HG03045 (cell line): ENCODE data around the gene CSKMT.
"Not testable (repeated sequence)": the region's sequence is repeated elsewhere in the genome, so short reads cannot be mapped to it uniquely, and the experiment has no call there.

Experiments
- ATAC-seq: cut with Tn5 transposase; IDR thresholded peaks from one replicate; pipeline ENCODE4 v1.9.1; 2021; ENCODE audit warnings: mild to moderate bottlenecking, moderate library complexity; ENCODE audit not compliant: unreplicated experiment

The CSKMT gene

DNA sequence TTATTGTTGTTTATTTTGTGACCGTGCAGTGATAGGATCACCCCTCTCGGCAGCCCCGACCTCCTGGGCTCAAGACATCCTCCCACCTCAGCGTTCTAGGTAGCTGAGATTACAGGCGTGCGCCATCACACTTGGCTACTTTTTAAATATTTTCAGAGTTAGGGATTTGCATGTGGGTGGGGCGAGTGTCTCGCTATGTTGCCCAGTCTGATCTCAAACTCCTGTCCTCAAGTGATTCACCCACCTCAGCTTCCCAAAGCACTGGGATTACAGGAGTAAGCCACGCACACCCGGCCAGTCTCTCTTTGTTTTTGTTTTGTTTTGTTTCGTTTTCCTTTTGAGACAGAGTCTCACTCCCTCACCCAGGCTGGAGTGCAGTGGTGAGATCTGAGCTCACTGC, 10.8 kb upstream of the CSKMT start:
- ATAC-seq, result no peak

GRCh38 chr11:62656796-62657429, 8.2 kb upstream of the CSKMT start:
- no peak for ATAC-seq

- ATAC-seq, result peak; percentile 24
Observed at GRCh38 chr11:62664405-62665074, 572 bp upstream of the CSKMT start.

- ATAC-seq, result peak; percentile 23
Observed at GRCh38 chr11:62665599-62666258, 617 bp downstream of the CSKMT start.

- ATAC-seq, result no peak
Observed at GRCh38 chr11:62666259-62666926, 1.3 kb downstream of the CSKMT start.

GRCh38 chr11:62667460-62667859, 2.3 kb downstream of the CSKMT start:
- no peak for ATAC-seq

DNA sequence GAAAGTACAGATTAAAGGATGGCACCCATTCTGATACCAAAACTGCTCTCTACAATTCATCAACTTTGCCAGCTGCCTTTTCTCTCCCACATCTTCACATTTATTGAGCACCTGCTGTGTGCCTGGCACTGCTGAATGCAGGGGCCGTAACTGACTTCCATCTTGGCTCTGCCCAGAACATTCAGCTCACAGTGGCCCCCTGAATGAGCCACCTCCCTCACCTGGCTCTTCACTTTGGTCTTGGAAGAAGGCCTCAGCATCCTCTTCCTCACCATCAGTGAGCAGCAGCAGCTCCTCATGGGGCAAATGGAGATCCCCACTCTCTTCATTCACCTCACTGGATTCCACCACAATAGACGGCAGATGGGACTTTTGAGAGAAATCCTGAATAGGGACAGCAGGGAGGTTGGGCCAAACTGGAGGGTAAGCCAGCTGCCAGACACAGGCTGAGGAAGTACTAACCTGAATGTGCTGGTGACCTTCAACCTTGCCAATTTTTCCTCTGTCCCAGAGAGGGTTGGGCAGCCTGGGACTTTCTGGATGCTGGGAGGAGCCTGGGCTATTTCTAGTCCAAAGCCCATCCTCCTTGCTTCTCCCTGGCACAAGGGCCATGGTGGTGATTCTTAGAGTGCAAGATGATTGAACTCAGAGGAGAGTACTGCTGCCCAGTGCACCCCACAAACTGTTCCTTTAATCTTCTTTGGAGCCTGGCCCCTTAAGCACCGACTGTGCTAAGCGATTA, 4.5 kb downstream of the CSKMT start:
- no peak for ATAC-seq

GRCh38 chr11:62671236-62671607, 6.1 kb downstream of the CSKMT start:
- ATAC-seq, result peak; percentile 4

DNA sequence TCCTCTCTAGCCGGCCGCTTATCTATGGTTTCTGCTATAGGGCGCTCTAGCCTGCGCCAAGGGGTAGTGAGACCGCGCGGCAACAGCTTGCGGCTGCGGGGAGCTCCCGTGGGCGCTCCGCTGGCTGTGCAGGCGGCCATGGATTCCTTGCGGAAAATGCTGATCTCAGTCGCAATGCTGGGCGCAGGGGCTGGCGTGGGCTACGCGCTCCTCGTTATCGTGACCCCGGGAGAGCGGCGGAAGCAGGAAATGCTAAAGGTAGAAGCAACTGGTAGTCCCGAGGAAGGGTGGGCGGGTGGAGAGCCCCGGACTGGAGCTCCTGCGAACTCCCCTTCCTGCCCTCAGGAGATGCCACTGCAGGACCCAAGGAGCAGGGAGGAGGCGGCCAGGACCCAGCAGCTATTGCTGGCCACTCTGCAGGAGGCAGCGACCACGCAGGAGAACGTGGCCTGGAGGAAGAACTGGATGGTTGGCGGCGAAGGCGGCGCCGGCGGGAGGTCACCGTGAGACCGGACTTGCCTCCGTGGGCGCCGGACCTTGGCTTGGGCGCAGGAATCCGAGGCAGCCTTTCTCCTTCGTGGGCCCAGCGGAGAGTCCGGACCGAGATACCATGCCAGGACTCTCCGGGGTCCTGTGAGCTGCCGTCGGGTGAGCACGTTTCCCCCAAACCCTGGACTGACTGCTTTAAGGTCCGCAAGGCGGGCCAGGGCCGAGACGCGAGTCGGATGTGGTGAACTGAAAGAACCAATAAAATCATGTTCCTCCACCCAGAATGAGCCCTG, 6.7 kb downstream of the CSKMT start, which contains the start of the genes LBHD1 and UQCC3:
LBHD1 (minus strand) TSS at position 660 of the 782 bp plus-strand sequence. CDS start 2,236 bp downstream, outside the sequence.
UQCC3 (plus strand) TSS at position 66 of the 782 bp plus-strand sequence; CDS start at position 139, 73 bp downstream.
- ATAC-seq, result peak; percentile 47

- ATAC-seq, result no peak
Observed at GRCh38 chr11:62673196-62673525, 8.0 kb downstream of the CSKMT start.

GRCh38 chr11:62675415-62675814, 10.3 kb downstream of the CSKMT start:
- not testable (repeated sequence) for ATAC-seq

GRCh38 chr11:62676698-62677097, 11.6 kb downstream of the CSKMT start:
- ATAC-seq, result no peak

- ATAC-seq, result no peak
Observed at GRCh38 chr11:62677156-62677555, 12.0 kb downstream of the CSKMT start.

DNA sequence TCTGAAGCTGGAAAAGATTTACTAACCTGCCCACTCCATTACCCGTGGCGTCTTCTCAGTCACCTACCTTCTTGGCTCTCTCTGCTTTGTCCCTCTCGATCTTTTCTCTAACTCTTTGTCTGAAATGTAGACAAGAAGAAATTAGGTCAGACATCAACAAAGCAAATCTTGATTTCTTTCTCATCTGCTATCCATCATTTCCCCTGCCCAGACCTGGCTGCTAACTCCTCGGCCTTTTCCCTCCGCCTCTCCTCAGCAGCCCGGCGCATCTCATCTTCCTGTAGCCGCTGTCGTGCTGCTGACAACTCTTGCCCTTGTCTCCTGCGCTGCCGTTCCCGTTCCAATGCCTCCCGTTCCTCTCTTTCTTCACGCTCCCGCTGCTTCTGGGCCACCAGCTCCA, 12.6 kb downstream of the CSKMT start:
- ATAC-seq, result no peak

- no peak for ATAC-seq
Observed at GRCh38 chr11:62678433-62678769, 13.3 kb downstream of the CSKMT start.

DNA sequence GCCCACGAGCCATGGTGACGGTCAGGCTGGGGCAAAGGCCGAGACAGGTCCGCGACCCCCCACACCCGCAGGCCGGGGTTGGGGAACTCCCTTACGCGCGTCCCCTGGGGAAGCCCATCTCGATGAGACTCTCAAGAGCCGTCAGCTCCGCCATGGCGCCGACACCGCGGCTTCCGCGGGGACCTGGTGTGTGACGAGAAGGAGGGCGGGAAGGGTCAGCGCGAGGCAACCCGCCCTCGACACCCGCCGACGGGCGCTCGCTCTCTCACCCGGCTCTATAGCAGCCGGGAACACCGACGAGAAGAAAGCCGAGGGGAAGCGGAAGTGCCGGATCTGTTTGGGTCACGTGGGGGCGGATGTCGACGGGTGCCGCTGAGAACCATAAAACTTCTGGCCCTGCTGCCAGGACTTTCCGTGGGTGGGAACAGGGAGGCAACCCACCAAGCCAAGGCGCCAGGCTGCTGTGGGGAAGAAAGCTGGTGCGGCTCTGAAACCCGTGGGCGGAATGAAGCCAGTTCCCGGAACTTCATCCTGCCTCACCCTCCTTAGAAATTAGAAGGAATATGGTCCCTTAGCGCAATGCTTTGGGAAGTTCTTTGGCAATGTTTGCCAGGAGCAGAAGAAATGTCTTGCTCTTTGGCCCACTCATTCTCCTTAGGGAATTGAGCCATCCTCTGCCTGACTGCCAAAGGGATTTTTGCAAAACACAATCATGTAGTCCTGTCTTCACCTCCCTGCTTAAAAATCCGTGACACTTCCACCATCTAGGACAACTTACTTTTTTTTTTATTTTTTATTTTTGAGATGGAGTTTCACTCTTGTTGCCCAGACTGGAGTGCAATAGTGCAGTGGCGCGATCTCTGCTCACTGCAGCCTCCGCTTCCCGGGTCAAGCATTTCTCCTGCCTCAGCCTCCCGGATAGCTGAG, 13.9 kb downstream of the CSKMT start, which contains the start of gene UBXN1:
UBXN1 (minus strand) TSS at position 304 of the 927 bp plus-strand sequence; CDS start at position 154, 150 bp downstream.
- ATAC-seq, result no peak

DNA sequence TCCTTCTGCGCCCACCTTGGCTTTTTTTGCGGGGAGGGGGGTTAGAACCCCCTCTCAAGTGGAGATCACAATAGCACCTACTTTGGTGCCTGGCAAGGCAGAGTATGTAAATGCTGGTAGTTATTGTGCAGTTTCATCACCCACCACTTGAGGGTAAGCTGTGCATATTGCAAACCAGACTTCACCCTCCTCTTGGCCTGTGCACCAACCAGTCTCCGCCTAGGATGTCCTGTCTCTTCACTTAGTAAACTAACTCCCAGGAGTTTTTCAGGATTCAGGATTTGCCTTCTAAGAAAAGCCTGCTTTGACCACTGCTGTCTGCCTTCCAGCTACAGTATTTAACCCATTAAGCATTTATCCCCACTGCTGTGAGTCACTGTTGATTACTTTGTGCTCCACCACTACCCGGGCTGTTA, 15.7 kb downstream of the CSKMT start:
- peak; percentile 47 for ATAC-seq

- ATAC-seq, result no peak
Observed at GRCh38 chr11:62682518-62682917, 17.4 kb downstream of the CSKMT start.
